ENCODE results near the gene AHI1.

Gene AHI1

GRCh38 chr6:135265278-135265677 is 232.3 kb downstream of the AHI1 start:
- no peak overlapping the region for H2BK5ac ChIP-seq (ENCODE audit: low read length)
- H3K9me3 ChIP-seq (replicated peaks in 1 of 2; ENCODE audit: control insufficient read depth in 2 of 2, insufficient read depth in 1 of 2, low read depth in 1 of 2, low read length in 2 of 2), result no peaks in the 10 kb centered on the region
- no peak overlapping the region for H4K8ac ChIP-seq (ENCODE audit: low read depth, low read length)
- no peak overlapping the region for H3K4me2 ChIP-seq (ENCODE audit: insufficient read depth, low read length, poor library complexity, severe bottlenecking)
- H3K4me3 ChIP-seq (ENCODE audit: low read length in 2 of 2), result no peak overlapping the region
- peaks cover 0 to 3% (median 0%) of the 10 kb centered on the region in 3 experiments for H3K27me3 ChIP-seq (ENCODE audit: control insufficient read depth in 3 of 3, insufficient read depth in 3 of 3, low read depth in 1 of 3, low read length in 3 of 3)
- no peaks in the 10 kb centered on the region for H3K4me1 ChIP-seq (ENCODE audit: control insufficient read depth in 2 of 2, insufficient read depth in 1 of 2, low read depth in 1 of 2, low read length in 2 of 2)
- no peak overlapping the region for H3K14ac ChIP-seq (ENCODE audit: low read length)
- H2AK5ac ChIP-seq (ENCODE audit: low read depth, low read length), result no peak overlapping the region
- WGBS, 2 donors (ENCODE audit: extremely low coverage in 2 of 2, insufficient read length in 2 of 2, insufficient replicate concordance in 1 of 2), result no CpG with 5 or more reads among the region's 3 CpGs
- H4K91ac ChIP-seq (ENCODE audit: low read depth, low read length, poor library complexity), result no peak overlapping the region
- no peak for DNase-seq (ENCODE audit: low spot score)
- H3K4ac ChIP-seq (ENCODE audit: low read length), result no peak overlapping the region
- no peak overlapping the region for H3K18ac ChIP-seq (ENCODE audit: low read length)
- H3K23ac ChIP-seq (ENCODE audit: low read depth, low read length, poor library complexity), result no peak overlapping the region
- H2BK15ac ChIP-seq (ENCODE audit: low read length), result no peak overlapping the region
- no peak overlapping the region for H2BK120ac ChIP-seq (ENCODE audit: low read depth, low read length)
- no peaks in the 10 kb centered on the region for H3K79me1 ChIP-seq (ENCODE audit: low read depth, low read length)
- no peak overlapping the region for H2BK12ac ChIP-seq (ENCODE audit: low read length)
- H2AFZ ChIP-seq (ENCODE audit: low read length), result no peak overlapping the region
- no peaks in the 10 kb centered on the region for H3K36me3 ChIP-seq (replicated peaks in 1 of 2; ENCODE audit: control insufficient read depth in 2 of 2, insufficient read depth in 2 of 2, low read length in 2 of 2)
- H3K27ac ChIP-seq (replicated peaks; ENCODE audit: low read length), result no peak overlapping the region
- H3K9ac ChIP-seq (ENCODE audit: low read depth, low read length, poor library complexity), result no peak overlapping the region

DNA sequence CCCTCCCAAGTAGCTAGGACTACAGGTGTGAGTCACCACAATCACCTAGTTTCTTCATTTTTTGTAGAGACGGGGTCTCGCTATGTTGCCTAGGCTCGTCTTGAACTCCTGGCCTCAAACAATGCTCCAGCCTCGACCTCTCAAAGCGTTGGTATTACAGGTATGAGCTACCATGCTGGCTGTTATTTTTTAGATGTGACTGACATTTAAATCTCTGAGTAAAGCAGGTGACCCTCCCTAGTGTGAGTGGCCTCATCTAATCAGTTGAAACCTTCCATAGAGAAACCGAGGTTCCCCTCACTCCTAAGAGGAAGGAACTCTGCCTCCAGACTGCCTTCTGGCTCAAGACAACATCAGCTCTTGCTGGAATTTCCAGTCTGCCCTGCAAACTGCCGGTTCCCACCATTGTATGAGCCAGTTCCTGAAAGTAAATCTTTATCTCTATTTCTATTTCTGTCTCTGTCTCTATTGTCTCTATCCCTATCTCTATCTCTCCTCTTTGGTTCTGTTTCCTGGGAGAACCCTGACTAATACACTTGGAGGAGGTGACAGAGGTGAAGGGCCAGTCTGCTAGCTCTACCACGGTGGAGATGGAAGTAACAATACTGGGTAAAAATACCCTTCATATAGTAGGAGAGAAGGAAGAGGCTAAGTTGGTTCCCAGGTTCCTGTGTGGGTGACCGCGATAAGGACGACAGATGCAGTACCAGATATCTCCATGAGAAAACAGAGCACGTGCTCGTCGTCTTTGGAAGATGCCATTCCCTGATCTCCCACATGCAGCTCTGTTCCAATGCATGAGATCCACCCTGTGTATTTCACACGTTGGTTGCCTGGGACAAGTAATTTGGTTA is 235.4 kb downstream of the AHI1 start:
- Histone ChIP-seq H3K79me1 (ENCODE audit: low read depth, low read length) (no peaks in the 10 kb centered on the region), H3K36me3 (replicated peaks in 1 of 2; ENCODE audit: control insufficient read depth in 2 of 2, insufficient read depth in 2 of 2, low read length in 2 of 2) (no peaks in the 10 kb centered on the region), H2AK5ac (ENCODE audit: low read depth, low read length) (no peak overlapping the region), H2BK120ac (ENCODE audit: low read depth, low read length) (no peak overlapping the region), H2BK12ac (ENCODE audit: low read length) (no peak overlapping the region), H3K18ac (ENCODE audit: low read length) (no peak overlapping the region), H3K4me2 (ENCODE audit: insufficient read depth, low read length, poor library complexity, severe bottlenecking) (no peak overlapping the region), H3K9me3 (replicated peaks in 1 of 2; ENCODE audit: control insufficient read depth in 2 of 2, insufficient read depth in 1 of 2, low read depth in 1 of 2, low read length in 2 of 2) (no peaks in the 10 kb centered on the region), H2BK5ac (ENCODE audit: low read length) (no peak overlapping the region), H3K4me3 (ENCODE audit: low read length in 2 of 2) (no peak overlapping the region), H3K23ac (ENCODE audit: low read depth, low read length, poor library complexity) (no peak overlapping the region), H4K91ac (ENCODE audit: low read depth, low read length, poor library complexity) (no peak overlapping the region), H4K8ac (ENCODE audit: low read depth, low read length) (no peak overlapping the region), H2AFZ (ENCODE audit: low read length) (no peak overlapping the region), H3K14ac (ENCODE audit: low read length) (no peak overlapping the region), H3K4me1 (ENCODE audit: control insufficient read depth in 2 of 2, insufficient read depth in 1 of 2, low read depth in 1 of 2, low read length in 2 of 2) (no peaks in the 10 kb centered on the region), H3K4ac (ENCODE audit: low read length) (no peak overlapping the region), H2BK15ac (ENCODE audit: low read length) (no peak overlapping the region), H3K27me3 (ENCODE audit: control insufficient read depth in 3 of 3, insufficient read depth in 3 of 3, low read depth in 1 of 3, low read length in 3 of 3) (no peaks in the 10 kb centered on the region), H3K27ac (replicated peaks; ENCODE audit: low read length) (no peak overlapping the region), H3K9ac (ENCODE audit: low read depth, low read length, poor library complexity) (no peak overlapping the region)
- no CpG with 5 or more reads among the region's 15 CpGs for WGBS, 2 donors (ENCODE audit: extremely low coverage in 2 of 2, insufficient read length in 2 of 2, insufficient replicate concordance in 1 of 2)
- no peak for DNase-seq (ENCODE audit: low spot score)

- Histone ChIP-seq H2BK12ac (ENCODE audit: low read length) (no peak overlapping the region), H3K4ac (ENCODE audit: low read length) (no peak overlapping the region), H3K4me2 (ENCODE audit: insufficient read depth, low read length, poor library complexity, severe bottlenecking) (no peak overlapping the region), H3K4me3 (ENCODE audit: low read length in 2 of 2) (no peak overlapping the region), H2BK5ac (ENCODE audit: low read length) (no peak overlapping the region), H2BK120ac (ENCODE audit: low read depth, low read length) (no peak overlapping the region), H3K9me3 (replicated peaks in 1 of 2; ENCODE audit: control insufficient read depth in 2 of 2, insufficient read depth in 1 of 2, low read depth in 1 of 2, low read length in 2 of 2) (no peaks in the 10 kb centered on the region), H3K14ac (ENCODE audit: low read length) (no peak overlapping the region), H3K9ac (ENCODE audit: low read depth, low read length, poor library complexity) (no peak overlapping the region), H4K8ac (ENCODE audit: low read depth, low read length) (no peak overlapping the region), H3K23ac (ENCODE audit: low read depth, low read length, poor library complexity) (no peak overlapping the region), H3K18ac (ENCODE audit: low read length) (no peak overlapping the region), H2AK5ac (ENCODE audit: low read depth, low read length) (no peak overlapping the region), H3K79me1 (ENCODE audit: low read depth, low read length) (no peaks in the 10 kb centered on the region), H4K91ac (ENCODE audit: low read depth, low read length, poor library complexity) (no peak overlapping the region), H2AFZ (ENCODE audit: low read length) (no peak overlapping the region), H3K36me3 (replicated peaks in 1 of 2; ENCODE audit: control insufficient read depth in 2 of 2, insufficient read depth in 2 of 2, low read length in 2 of 2) (no peaks in the 10 kb centered on the region), H3K27ac (replicated peaks; ENCODE audit: low read length) (no peak overlapping the region), H3K27me3 (ENCODE audit: control insufficient read depth in 3 of 3, insufficient read depth in 3 of 3, low read depth in 1 of 3, low read length in 3 of 3) (no peaks in the 10 kb centered on the region), H2BK15ac (ENCODE audit: low read length) (no peak overlapping the region), H3K4me1 (ENCODE audit: control insufficient read depth in 2 of 2, insufficient read depth in 1 of 2, low read depth in 1 of 2, low read length in 2 of 2) (no peaks in the 10 kb centered on the region)
- no peak for DNase-seq (ENCODE audit: low spot score)
- WGBS, 2 donors (ENCODE audit: extremely low coverage in 2 of 2, insufficient read length in 2 of 2, insufficient replicate concordance in 1 of 2), result no CpG with 5 or more reads among the region's 4 CpGs
Measured at GRCh38 chr6:135260612-135261011, 236.9 kb downstream of the AHI1 start.

DNA sequence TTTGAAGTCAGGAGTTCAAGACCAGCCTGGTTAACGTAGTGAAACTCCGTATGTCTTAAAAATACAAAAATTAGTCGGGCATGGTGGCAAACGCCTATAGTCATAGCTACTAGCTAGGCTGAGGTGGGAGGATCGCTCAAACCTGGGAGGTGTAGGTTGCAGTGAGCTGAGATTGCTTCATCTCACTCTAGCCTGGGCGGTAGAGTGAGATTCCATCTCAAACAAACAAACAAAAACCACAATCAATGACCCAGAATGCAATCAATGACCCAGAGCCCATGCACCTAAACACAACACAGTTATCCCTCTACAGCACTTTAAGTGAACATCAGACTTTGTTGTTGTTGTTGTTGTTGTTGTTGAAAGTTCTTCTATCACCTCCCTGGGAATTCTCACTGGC is 238.6 kb downstream of the AHI1 start:
- H3K27me3 ChIP-seq (ENCODE audit: control insufficient read depth in 3 of 3, insufficient read depth in 3 of 3, low read depth in 1 of 3, low read length in 3 of 3), result no peaks in the 10 kb centered on the region
- H3K14ac ChIP-seq (ENCODE audit: low read length), result no peak overlapping the region
- no peak for DNase-seq (ENCODE audit: low spot score)
- H3K27ac ChIP-seq (replicated peaks; ENCODE audit: low read length), result no peak overlapping the region
- H2BK5ac ChIP-seq (ENCODE audit: low read length), result no peak overlapping the region
- H2AFZ ChIP-seq (ENCODE audit: low read length), result no peak overlapping the region
- no peak overlapping the region for H3K18ac ChIP-seq (ENCODE audit: low read length)
- H3K36me3 ChIP-seq (replicated peaks in 1 of 2; ENCODE audit: control insufficient read depth in 2 of 2, insufficient read depth in 2 of 2, low read length in 2 of 2), result no peaks in the 10 kb centered on the region
- H2BK15ac ChIP-seq (ENCODE audit: low read length), result no peak overlapping the region
- H3K4me2 ChIP-seq (ENCODE audit: insufficient read depth, low read length, poor library complexity, severe bottlenecking), result no peak overlapping the region
- H3K9me3 ChIP-seq (replicated peaks in 1 of 2; ENCODE audit: control insufficient read depth in 2 of 2, insufficient read depth in 1 of 2, low read depth in 1 of 2, low read length in 2 of 2), result no peaks in the 10 kb centered on the region
- no peak overlapping the region for H3K23ac ChIP-seq (ENCODE audit: low read depth, low read length, poor library complexity)
- no peaks in the 10 kb centered on the region for H3K4me1 ChIP-seq (ENCODE audit: control insufficient read depth in 2 of 2, insufficient read depth in 1 of 2, low read depth in 1 of 2, low read length in 2 of 2)
- H3K4me3 ChIP-seq (ENCODE audit: low read length in 2 of 2), result no peak overlapping the region
- no CpG with 5 or more reads among the region's 6 CpGs for WGBS, 2 donors (ENCODE audit: extremely low coverage in 2 of 2, insufficient read length in 2 of 2, insufficient replicate concordance in 1 of 2)
- no peak overlapping the region for H3K4ac ChIP-seq (ENCODE audit: low read length)
- H2BK120ac ChIP-seq (ENCODE audit: low read depth, low read length), result no peak overlapping the region
- no peak overlapping the region for H4K8ac ChIP-seq (ENCODE audit: low read depth, low read length)
- H2BK12ac ChIP-seq (ENCODE audit: low read length), result no peak overlapping the region
- H4K91ac ChIP-seq (ENCODE audit: low read depth, low read length, poor library complexity), result no peak overlapping the region
- no peak overlapping the region for H2AK5ac ChIP-seq (ENCODE audit: low read depth, low read length)
- no peak overlapping the region for H3K9ac ChIP-seq (ENCODE audit: low read depth, low read length, poor library complexity)
- no peaks in the 10 kb centered on the region for H3K79me1 ChIP-seq (ENCODE audit: low read depth, low read length)

All from neuronal stem cell (in vitro differentiated cells).